GM18502 (cell line): ENCODE data around the gene TNS2.
"Not testable (repeated sequence)": the region's sequence is repeated elsewhere in the genome, so short reads cannot be mapped to it uniquely, and the experiment has no call there.

Experiments used
- ATAC-seq: cut with Tn5 transposase; IDR thresholded peaks from one replicate; pipeline ENCODE4 v1.9.1; 2021; ENCODE audit warnings: mild to moderate bottlenecking; ENCODE audit not compliant: unreplicated experiment, poor library complexity

Gene TNS2

GRCh38 chr12:53090554-53090953 is 40.7 kb downstream of the TNS2 start:
- ATAC-seq: no peak

GRCh38 chr12:53091756-53092155 is 41.9 kb downstream of the TNS2 start:
- ATAC-seq: no peak

GRCh38 chr12:53093777-53094393 is 44.0 kb downstream of the TNS2 start:
- ATAC-seq: no peak

- ATAC-seq: no peak
Observed at GRCh38 chr12:53094394-53094787, 44.5 kb downstream of the TNS2 start.

- not testable (repeated sequence) for ATAC-seq
Observed at GRCh38 chr12:53094796-53095595, 45.1 kb downstream of the TNS2 start.

GRCh38 chr12:53095596-53095895 is 45.7 kb downstream of the TNS2 start:
- ATAC-seq: not testable (repeated sequence)

- no peak for ATAC-seq
Observed at GRCh38 chr12:53096089-53096741, 46.4 kb downstream of the TNS2 start.

- no peak for ATAC-seq
Observed at GRCh38 chr12:53096759-53097158, 46.9 kb downstream of the TNS2 start.

- ATAC-seq: no peak
Observed at GRCh38 chr12:53097207-53097563, 47.3 kb downstream of the TNS2 start.

GRCh38 chr12:53097564-53098353 is 47.9 kb downstream of the TNS2 start, which contains the start of gene IGFBP6:
Gene IGFBP6, plus strand, starts transcription at chr12:53097667. Its CDS starts 51 bp downstream, at chr12:53097718.
- ATAC-seq: no peak

GRCh38 chr12:53098354-53098981 is 48.6 kb downstream of the TNS2 start:
- no peak for ATAC-seq

- ATAC-seq: no peak
Observed at GRCh38 chr12:53099071-53099882, 49.4 kb downstream of the TNS2 start.

- no peak for ATAC-seq
Observed at GRCh38 chr12:53100466-53101151, 50.7 kb downstream of the TNS2 start.

GRCh38 chr12:53101266-53101665 is 51.4 kb downstream of the TNS2 start:
- ATAC-seq: no peak

GRCh38 chr12:53101931-53102781 is 52.3 kb downstream of the TNS2 start:
- no peak for ATAC-seq

GRCh38 chr12:53102883-53103807 is 53.3 kb downstream of the TNS2 start, which contains the start of gene SOAT2:
Gene SOAT2, plus strand, starts transcription at chr12:53103486. Its CDS starts 92 bp downstream, at chr12:53103578.
- ATAC-seq: peak; percentile 68

GRCh38 chr12:53103860-53104305 is 54.0 kb downstream of the TNS2 start:
- ATAC-seq: no peak
